Stimulated activated CD8-positive, alpha-beta memory T cell treated with anti-CD3 and anti-CD28 coated beads, Interleukin-12 subunit alpha, Interleukin-12 subunit beta, amount 100 ng/mL, for 1 hour (primary cell): ENCODE results near the gene RFX8.

Experiments
- DNase-seq: peaks from one replicate; pipeline ENCODE4 v3.0.0-alpha.2; 2020; ENCODE audit warnings: low read depth

RFX8 gene

GRCh38 chr2:101410114-101410513, 64.8 kb downstream of the RFX8 start:
- DNase-seq, result no peak

GRCh38 chr2:101409699-101410098, 65.2 kb downstream of the RFX8 start:
- DNase-seq, result no peak

GRCh38 chr2:101408925-101409324, 66.0 kb downstream of the RFX8 start:
- no peak for DNase-seq

GRCh38 chr2:101405351-101405899, 69.5 kb downstream of the RFX8 start:
- DNase-seq, result no peak

- no peak for DNase-seq
Measured at GRCh38 chr2:101403745-101404144, 71.2 kb downstream of the RFX8 start.

GRCh38 chr2:101402630-101403029, 72.3 kb downstream of the RFX8 start:
- no peak for DNase-seq

- no peak for DNase-seq
Measured at GRCh38 chr2:101401906-101402305, 73.0 kb downstream of the RFX8 start.

GRCh38 chr2:101401326-101401665, 73.6 kb downstream of the RFX8 start:
- no peak for DNase-seq

- no peak for DNase-seq
Measured at GRCh38 chr2:101400506-101401325, 74.2 kb downstream of the RFX8 start.

GRCh38 chr2:101400048-101400447, 74.9 kb downstream of the RFX8 start:
- no peak for DNase-seq

- DNase-seq, result no peak
Measured at GRCh38 chr2:101399021-101399799, 75.7 kb downstream of the RFX8 start.

- DNase-seq, result no peak
Measured at GRCh38 chr2:101398116-101398821, 76.6 kb downstream of the RFX8 start.

GRCh38 chr2:101396316-101396717, 78.6 kb downstream of the RFX8 start:
- no peak for DNase-seq

GRCh38 chr2:101395545-101396315, 79.2 kb downstream of the RFX8 start:
- DNase-seq, result no peak

- DNase-seq, result no peak
Measured at GRCh38 chr2:101388232-101388631, 86.7 kb downstream of the RFX8 start.

- no peak for DNase-seq
Measured at GRCh38 chr2:101387151-101387834, 87.6 kb downstream of the RFX8 start, which contains the start of gene CREG2. TSS of gene CREG2 (minus strand) at chr2:101387503. CDS start at chr2:101387457, 46 bp downstream.

GRCh38 chr2:101386599-101387150, 88.2 kb downstream of the RFX8 start:
- no peak for DNase-seq

GRCh38 chr2:101383016-101383541, 91.8 kb downstream of the RFX8 start:
- no peak for DNase-seq

GRCh38 chr2:101382442-101382841, 92.5 kb downstream of the RFX8 start:
- no peak for DNase-seq

GRCh38 chr2:101380376-101380775, 94.5 kb downstream of the RFX8 start:
- DNase-seq, result no peak
